GM10248 (cell line): Measurements from ENCODE around the gene ULK3.

Experiments used
- CTCF ChIA-PET: fragments of 300-600 bp; sonication (Branson Sonifier 250); formaldehyde crosslinking; extraction: SDS; loops from one replicate; lab custom pipeline; 2021; ENCODE audit warnings: antibody characterized with exemption; lab: Yijun Ruan, JAX
- POLR2A ChIA-PET: fragments of 350-650 bp; sonication (Branson Sonifier 250); formaldehyde crosslinking; extraction: SDS; loops from one replicate; lab custom pipeline; 2020; ENCODE audit warnings: antibody characterized with exemption; lab: Yijun Ruan, JAX
- DNase-seq: peaks from one replicate; pipeline ENCODE4 v3.0.0; 2012; ENCODE audit errors: extremely low spot score
- TF ChIP-seq, protein P1 (sequence below): IDR thresholded peaks from 2 replicates; pipeline ENCODE4 v1.5.1; 2012; ENCODE audit warnings: mild to moderate bottlenecking, low read depth; ENCODE audit errors: extremely low read depth, missing control alignments, control extremely low read depth

ULK3 gene, protein sequence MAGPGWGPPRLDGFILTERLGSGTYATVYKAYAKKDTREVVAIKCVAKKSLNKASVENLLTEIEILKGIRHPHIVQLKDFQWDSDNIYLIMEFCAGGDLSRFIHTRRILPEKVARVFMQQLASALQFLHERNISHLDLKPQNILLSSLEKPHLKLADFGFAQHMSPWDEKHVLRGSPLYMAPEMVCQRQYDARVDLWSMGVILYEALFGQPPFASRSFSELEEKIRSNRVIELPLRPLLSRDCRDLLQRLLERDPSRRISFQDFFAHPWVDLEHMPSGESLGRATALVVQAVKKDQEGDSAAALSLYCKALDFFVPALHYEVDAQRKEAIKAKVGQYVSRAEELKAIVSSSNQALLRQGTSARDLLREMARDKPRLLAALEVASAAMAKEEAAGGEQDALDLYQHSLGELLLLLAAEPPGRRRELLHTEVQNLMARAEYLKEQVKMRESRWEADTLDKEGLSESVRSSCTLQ

DNA sequence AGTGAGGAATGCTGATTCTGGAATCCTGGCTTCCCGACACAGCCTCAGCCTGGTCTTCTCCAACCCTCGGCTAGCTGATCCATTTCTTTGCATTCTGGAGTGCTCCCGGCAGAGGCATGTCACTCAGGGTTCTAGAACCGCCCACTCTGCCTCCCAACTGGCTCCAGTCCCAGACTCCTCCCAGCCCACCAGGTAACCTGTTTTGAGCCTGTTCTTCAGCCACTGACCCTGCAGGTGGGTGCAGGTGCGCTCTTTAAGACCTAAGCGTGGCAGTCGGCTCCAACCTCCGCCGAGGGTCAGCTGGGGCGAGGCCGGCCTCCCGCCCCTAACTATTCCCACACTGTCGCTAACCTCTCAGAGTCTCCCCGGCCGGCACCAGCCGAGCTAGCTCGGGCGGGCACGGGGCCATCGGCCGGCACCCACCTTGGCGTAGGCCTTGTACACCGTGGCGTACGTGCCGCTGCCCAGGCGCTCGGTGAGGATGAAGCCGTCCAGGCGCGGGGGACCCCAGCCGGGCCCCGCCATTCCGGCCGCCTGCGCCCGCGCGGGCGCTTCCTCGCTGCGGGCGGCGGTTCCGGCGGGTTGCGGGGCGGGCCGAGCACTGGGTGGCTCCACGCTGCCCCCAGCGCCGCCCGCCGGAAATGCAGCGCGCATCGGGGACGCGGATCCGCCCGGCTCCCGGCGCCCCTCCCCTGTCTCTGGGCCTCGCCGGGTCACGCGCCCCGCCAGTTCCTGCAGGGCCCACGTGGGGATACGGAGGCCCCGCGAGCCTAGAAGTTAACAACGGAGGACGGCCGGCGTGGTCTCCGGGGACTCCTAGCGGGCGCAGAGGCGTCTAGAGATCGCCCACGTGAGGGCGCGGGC is at the start of gene ULK3:
TSS of gene ULK3 (minus strand) at position 576 of the 864 bp plus-strand sequence. CDS start at position 525, 51 bp downstream.
- TF ChIP-seq, protein P1, sequence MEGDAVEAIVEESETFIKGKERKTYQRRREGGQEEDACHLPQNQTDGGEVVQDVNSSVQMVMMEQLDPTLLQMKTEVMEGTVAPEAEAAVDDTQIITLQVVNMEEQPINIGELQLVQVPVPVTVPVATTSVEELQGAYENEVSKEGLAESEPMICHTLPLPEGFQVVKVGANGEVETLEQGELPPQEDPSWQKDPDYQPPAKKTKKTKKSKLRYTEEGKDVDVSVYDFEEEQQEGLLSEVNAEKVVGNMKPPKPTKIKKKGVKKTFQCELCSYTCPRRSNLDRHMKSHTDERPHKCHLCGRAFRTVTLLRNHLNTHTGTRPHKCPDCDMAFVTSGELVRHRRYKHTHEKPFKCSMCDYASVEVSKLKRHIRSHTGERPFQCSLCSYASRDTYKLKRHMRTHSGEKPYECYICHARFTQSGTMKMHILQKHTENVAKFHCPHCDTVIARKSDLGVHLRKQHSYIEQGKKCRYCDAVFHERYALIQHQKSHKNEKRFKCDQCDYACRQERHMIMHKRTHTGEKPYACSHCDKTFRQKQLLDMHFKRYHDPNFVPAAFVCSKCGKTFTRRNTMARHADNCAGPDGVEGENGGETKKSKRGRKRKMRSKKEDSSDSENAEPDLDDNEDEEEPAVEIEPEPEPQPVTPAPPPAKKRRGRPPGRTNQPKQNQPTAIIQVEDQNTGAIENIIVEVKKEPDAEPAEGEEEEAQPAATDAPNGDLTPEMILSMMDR = peak; percentile 63

DNA sequence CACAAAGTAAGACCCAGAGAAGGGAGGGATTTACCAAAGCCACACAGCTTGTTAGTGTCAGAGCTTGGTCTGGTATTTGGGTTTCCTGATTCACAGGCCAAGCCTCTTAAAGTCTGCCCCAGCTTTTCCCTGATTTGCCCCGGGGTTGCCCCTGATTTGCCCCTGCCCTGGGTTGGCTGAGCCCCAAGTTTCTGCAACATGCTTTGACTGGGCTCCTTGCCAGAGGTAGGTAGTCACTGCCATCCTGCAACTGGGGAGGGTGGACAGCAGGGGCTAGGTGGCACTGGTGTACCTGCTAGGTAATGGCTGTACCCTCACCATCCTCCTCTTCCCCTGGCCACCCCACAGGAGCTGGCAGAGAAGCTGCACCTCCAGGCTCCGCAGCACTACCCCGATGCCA is 49.4 kb upstream of the ULK3 start:
- POLR2A ChIA-PET = no interaction called here
- TF ChIP-seq, protein P1 = no peak
- CTCF ChIA-PET = interaction anchor here (0.9 to 6.3 kb wide), 3 partner anchors 9 to 121 kb away, joined by 3 to 101 read pairs (median 3); no protein-coding TSS in a partner anchor
- DNase-seq = no peak

More for the DNA sequence above, at the start of gene ULK3:
- ChIA-PET CTCF (interaction anchor here (0.7 to 3.8 kb wide), 25 partner anchors 9 to 225 kb away, joined by 3 to 19 read pairs (median 4); partner anchors contain the start of gene FAM219B), POLR2A (interaction anchor here (1.4 kb wide), 1 partner anchor 27 kb away, joined by 5 read pairs; no protein-coding TSS in a partner anchor)
- DNase-seq = peak; percentile 97

DNA sequence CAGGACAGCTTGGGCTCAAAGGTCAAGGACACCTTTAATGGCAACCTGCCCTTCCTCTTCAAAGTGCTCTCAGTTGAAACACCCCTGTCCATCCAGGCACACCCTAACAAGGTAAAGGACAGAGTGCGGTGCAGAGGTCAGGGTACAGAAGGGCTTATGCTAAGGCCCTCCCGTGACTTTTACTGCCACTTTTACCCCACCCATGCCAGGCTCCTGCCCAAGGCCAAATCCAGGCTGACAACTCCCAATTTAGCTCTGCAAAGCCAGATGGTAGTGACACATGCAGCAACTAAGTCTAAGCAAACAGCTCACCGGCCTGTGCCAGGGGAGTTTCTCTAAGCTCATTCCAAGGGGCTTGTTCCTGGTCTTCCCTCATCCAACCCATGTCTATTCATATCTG is 48.5 kb upstream of the ULK3 start:
- DNase-seq = no peak
- TF ChIP-seq, protein P1 = no peak
- POLR2A ChIA-PET = no interaction called here
- CTCF ChIA-PET = interaction anchor here (1.0 to 6.3 kb wide), 2 partner anchors 10 to 38 kb away, joined by 3 to 101 read pairs; no protein-coding TSS in a partner anchor

- ChIA-PET POLR2A (no interaction called here), CTCF (interaction anchor here (6.3 kb wide), 1 partner anchor 11 kb away, joined by 101 read pairs; no protein-coding TSS in a partner anchor)
- no peak for DNase-seq
- TF ChIP-seq, protein P1 = no peak
These were observed 47.7 kb upstream of the ULK3 start for GRCh38 chr15:74890665-74890960.

- ChIA-PET POLR2A (interaction anchor here (1.3 kb wide), 1 partner anchor 20 kb away, joined by 8 read pairs; no protein-coding TSS in a partner anchor), CTCF (interaction anchor here (1.0 to 6.3 kb wide), 4 partner anchors 11 to 259 kb away, joined by 3 to 101 read pairs (median 3); no protein-coding TSS in a partner anchor)
- TF ChIP-seq, protein P1 = no peak
- peak; percentile 96 for DNase-seq
These were observed 47.1 kb upstream of the ULK3 start, which contains the start of gene MPI for GRCh38 chr15:74889883-74890664. Gene MPI, plus strand, starts transcription at chr15:74890042. Its CDS starts 32 bp downstream, at chr15:74890074.
